HK-2 (cell line): Measurements from ENCODE around the gene DONSON.

Experiments used
- DNase-seq: peaks from one replicate; pipeline ENCODE4 v3.0.0-alpha.2; 2018; ENCODE audit not compliant: unreplicated experiment

The DONSON gene

GRCh38 chr21:33562389-33562788 lies 26.1 kb downstream of the DONSON start:
- no peak for DNase-seq

GRCh38 chr21:33561373-33561772 lies 27.1 kb downstream of the DONSON start:
- no peak for DNase-seq

DNA sequence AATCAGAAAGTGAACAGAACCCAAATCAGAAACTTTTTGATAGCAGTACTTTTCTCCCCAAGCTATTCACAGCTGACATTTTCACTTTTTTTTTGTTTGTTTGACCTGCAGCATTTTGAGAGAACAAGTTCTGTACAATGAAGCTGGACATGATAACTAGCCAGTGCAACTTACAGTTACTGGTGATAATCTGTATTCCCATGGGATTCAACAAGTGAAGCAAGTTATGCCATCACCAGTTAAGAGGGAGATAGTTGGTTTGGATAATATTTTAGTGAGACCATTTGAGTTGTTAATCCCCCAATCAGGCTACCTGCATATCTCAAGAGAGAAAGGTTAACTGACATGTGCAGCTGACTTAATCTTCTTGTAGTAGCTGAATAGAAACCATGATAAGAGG lies 27.5 kb downstream of the DONSON start:
- DNase-seq = no peak

DNA sequence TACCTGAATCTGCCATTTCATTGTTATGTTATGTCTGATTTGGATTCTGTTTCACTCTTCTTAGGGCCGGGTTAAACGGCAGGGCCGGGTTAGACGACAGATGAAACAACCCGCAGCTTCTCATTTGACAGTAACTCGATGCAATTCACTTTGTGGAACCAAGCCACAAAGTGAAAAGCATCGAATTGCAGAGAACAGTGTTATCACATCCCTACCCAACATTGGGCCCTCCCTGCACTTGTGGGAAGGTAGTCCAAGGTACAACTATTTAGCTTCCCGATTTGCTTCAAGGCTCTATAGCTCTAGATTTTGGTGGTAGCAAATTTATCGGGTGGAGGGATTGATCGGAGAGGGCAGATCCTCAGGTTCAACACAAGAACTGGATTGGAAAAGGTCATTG lies 28.7 kb downstream of the DONSON start:
- DNase-seq = no peak

DNA sequence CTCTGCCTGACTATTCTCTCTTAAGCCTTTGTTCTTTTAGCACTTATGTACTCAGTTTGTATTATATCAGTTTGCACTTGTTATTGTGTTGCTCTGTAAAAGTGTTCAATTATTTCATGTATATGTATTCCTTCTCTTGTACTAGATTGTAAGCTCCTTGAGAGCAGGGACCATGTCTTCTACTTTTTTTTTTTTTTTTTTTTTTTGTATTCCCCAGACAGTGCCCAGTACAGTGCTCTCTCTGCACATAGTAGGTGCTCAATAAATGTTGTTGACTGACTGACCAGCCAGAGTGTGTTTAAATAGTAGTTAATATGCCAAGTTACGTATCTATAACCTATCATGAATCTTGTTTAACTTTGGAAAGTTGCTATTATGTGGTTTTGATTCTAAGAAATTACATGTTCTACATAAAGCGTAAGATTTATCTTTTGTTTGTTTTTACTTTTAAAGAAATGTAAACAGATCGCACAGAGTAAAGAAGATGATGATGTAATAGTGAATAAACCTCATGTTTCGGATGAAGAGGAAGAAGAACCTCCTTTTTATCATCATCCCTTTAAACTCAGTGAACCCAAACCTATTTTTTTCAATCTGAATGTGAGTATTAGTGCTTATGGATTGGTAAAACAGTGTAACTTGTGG lies 29.6 kb downstream of the DONSON start:
- DNase-seq = no peak

DNA sequence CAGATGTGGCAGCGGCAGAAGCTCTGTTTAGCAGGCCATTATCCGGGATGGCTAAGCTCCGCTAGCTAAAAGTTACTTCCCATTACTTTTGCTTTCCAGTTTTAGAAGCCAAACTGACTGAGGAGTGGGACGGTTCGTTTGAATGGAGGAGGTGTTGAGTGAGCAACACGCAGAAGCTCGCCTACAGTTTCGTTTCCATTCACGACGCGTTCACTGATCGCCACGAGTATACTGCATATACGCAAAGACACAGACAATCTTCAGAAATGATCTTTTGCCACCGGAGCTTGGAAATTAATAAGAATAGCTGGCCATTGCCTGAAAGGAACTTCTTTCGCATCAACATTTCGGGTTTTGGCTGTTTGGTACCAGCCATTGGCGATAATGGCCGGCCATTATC lies 31.0 kb downstream of the DONSON start:
- DNase-seq = no peak

DNA sequence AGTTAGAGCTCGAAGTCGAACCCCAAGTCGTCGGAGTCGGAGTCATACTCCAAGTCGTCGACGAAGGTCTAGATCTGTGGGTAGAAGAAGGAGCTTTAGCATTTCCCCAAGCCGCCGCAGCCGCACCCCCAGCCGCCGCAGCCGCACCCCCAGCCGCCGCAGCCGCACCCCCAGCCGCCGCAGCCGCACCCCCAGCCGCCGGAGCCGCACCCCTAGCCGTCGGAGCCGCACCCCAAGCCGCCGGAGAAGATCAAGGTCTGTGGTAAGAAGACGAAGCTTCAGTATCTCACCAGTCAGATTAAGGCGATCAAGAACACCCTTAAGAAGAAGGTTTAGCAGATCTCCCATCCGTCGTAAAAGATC lies 33.5 kb downstream of the DONSON start:
- DNase-seq = no peak

- no peak for DNase-seq
Measured at GRCh38 chr21:33554236-33554981, 34.1 kb downstream of the DONSON start.

- no peak for DNase-seq
Measured at GRCh38 chr21:33552999-33553598, 35.4 kb downstream of the DONSON start.

DNA sequence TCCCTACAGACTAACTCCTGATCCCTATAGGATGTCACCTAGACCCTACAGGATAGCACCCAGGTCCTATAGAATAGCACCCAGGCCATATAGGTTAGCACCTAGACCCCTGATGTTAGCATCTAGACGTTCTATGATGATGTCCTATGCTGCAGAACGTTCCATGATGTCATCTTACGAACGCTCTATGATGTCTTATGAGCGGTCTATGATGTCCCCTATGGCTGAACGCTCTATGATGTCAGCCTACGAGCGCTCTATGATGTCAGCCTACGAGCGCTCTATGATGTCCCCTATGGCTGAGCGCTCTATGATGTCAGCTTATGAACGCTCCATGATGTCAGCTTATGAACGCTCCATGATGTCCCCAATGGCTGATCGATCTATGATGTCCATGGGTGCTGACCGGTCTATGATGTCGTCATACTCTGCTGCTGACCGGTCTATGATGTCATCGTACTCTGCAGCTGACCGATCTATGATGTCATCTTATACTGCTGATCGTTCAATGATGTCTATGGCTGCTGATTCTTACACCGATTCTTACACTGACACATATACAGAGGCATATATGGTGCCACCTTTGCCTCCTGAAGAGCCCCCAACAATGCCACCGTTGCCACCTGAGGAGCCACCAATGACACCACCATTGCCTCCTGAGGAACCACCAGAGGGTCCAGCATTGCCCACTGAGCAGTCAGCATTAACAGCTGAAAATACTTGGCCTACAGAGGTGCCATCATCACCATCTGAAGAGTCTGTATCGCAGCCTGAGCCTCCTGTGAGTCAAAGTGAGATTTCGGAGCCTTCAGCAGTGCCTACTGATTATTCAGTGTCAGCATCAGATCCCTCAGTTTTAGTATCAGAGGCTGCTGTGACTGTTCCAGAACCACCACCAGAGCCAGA lies 36.1 kb downstream of the DONSON start:
- DNase-seq = no peak

GRCh38 chr21:33551664-33552063 lies 36.8 kb downstream of the DONSON start:
- DNase-seq = no peak

DNA sequence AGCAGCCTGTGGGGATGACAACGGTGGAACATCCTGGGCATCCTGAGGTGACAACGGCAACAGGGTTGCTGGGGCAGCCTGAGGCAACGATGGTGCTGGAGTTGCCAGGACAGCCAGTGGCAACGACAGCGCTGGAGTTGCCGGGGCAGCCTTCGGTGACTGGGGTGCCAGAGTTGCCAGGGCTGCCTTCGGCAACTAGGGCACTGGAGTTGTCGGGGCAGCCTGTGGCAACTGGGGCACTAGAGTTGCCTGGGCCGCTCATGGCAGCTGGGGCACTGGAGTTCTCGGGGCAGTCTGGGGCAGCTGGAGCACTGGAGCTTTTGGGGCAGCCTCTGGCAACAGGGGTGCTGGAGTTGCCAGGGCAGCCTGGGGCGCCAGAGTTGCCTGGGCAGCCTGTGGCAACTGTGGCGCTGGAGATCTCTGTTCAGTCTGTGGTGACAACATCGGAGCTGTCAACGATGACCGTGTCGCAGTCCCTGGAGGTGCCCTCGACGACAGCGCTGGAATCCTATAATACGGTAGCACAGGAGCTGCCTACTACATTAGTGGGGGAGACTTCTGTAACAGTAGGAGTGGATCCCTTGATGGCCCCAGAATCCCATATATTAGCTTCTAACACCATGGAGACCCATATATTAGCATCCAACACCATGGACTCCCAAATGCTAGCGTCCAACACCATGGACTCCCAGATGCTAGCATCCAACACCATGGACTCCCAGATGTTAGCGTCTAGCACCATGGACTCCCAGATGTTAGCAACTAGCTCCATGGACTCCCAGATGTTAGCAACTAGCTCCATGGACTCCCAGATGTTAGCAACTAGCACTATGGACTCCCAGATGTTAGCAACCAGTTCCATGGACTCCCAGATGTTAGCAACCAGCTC lies 37.5 kb downstream of the DONSON start:
- DNase-seq = no peak

GRCh38 chr21:33549848-33550771 lies 38.4 kb downstream of the DONSON start:
- DNase-seq = no peak

GRCh38 chr21:33546086-33546485 lies 42.4 kb downstream of the DONSON start:
- no peak for DNase-seq

GRCh38 chr21:33544451-33545195 lies 43.9 kb downstream of the DONSON start:
- no peak for DNase-seq

GRCh38 chr21:33543505-33544129 lies 44.9 kb downstream of the DONSON start:
- DNase-seq = no peak

DNA sequence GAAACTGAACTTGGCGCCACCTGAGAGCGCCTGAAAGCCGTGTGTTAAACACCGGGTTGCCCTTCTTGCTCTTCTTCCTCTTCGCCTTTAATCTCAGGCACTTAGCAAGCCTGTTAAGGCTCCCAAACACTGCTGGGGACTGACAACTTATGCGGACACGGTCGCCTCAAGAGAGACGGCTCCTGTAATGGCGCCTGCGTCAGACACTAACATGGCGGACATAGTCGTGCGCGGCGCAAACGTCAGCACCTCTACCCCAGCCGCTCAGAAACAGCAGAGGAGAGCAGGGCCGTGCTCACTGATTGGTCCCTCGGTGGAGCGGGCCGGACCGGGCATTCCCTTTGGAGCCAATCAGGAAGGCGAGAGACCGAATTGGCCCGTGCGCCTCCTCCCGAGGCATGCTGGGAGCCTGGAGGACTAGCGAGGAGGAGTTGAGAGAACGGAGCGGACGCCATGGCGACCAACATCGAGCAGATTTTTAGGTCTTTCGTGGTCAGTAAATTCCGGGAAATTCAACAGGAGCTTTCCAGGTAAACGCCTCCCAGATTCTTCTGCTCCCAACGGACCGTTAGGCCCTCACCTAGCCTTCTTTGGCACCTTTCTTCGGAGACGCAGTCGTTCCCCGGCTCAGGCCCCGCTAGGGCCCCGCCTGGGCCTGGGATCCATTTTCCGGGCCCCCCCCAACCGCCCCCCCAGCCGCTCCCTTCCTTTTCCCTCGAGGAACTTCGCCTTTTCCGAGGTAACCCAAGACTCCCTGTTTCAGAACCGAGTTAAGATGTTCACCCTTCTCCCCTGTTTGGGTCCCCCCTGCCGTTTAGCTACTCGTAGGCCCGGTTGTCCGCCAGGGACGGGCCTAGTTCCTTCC lies 45.6 kb downstream of the DONSON start, which contains the start of gene SON:
Gene SON, plus strand, starts transcription at position 399 of the 865 bp plus-strand sequence. Its CDS starts 55 bp downstream, at position 454.
- peak; percentile 96 for DNase-seq
